Activated naive CD4-positive, alpha-beta T cell treated with anti-CD3 and anti-CD28 coated beads, Interleukin-2, amount 50 U/mL, for 72 hours (primary cell): ENCODE results near the gene SIRPA. TPM values are rescaled to one million over a fixed set of nuclear protein-coding genes. Genes with fewer than 3 reads are reported as not detected.

Experiments
- ATAC-seq, 2 donors: fragments of 150-1000 bp; cut with Tn5 transposase; 2 replicates each; pipeline ENCODE4 v1.10.0; 2021; ENCODE audit warnings: mild to moderate bottlenecking in 2 of 2, moderate library complexity in 2 of 2
- DNase-seq, 2 donors: peaks; one replicate each; pipeline ENCODE4 v3.0.0; 2021 to 2022; ENCODE audit warnings: low spot score in 2 of 2
- H3K27ac Mint-ChIP-seq, 2 donors: one replicate each; pipeline ENCODE4 v1.8.0; 2022; ENCODE audit warnings: mild to moderate bottlenecking in 2 of 2, mixed read lengths in 2 of 2
- H3K36me3 Mint-ChIP-seq, 2 donors: one replicate each; pipeline ENCODE4 v1.8.0; 2022; ENCODE audit warnings: mixed read lengths in 2 of 2
- H3K9me3 Mint-ChIP-seq, 2 donors: one replicate each; pipeline ENCODE4 v1.8.0; 2022; ENCODE audit warnings: mixed read lengths in 2 of 2
- total RNA-seq, 2 donors: library from RNA; stranded (reverse); gene quantifications; one replicate each; pipeline ENCODE4 v1.2.3, GENCODE V29; 2022

Gene SIRPA
- total RNA-seq, 2 donors from 2014 or later, result 0.12 TPM; not detected in 1

DNA sequence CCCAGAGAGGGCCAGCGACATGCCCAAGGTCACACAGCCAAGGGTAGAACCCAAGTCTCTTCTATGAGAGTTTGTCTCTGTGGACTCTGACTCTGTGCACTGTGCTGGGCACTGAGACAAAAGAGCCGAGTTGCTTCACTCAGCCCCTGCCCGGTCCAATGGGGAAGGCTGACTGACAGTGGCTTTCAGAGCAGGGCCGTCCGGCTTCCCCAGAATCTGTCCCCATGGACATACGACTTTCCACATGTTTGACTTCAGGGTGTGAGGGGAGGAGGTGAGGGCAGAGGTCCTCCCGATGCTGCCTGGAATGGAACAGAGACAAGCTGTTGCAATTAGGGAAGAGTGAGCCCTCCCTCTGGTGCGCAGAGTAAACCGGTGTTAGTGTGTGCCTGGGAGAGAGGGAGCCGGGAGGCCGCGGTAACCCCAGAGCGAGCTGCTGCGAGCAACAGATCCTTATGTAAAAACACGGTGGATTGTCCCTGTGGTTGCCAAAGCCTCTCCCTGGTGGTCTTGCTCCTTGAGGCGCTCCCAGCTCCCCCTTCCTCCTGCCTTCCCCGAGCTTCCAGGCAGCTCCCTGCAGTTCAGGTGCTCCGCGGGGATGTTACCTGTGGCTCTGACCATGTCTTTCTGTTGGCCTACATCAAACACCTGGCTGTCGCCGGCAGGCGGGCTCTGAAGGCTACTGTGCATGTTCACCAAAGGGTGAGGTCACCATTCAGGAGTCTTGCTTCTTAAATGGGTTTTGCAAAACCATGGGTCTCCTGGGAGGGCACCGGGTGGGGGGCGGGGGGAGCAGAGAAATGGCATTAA lies 672 bp downstream of the SIRPA start:
- DNase-seq (no peak), ATAC-seq (peak in 1 of 2 donors; percentile 9)
- Mint-ChIP-seq H3K27ac (no peak overlapping the region), H3K9me3 (no peaks in the 10 kb centered on the region), H3K36me3 (no peaks in the 10 kb centered on the region)

DNA sequence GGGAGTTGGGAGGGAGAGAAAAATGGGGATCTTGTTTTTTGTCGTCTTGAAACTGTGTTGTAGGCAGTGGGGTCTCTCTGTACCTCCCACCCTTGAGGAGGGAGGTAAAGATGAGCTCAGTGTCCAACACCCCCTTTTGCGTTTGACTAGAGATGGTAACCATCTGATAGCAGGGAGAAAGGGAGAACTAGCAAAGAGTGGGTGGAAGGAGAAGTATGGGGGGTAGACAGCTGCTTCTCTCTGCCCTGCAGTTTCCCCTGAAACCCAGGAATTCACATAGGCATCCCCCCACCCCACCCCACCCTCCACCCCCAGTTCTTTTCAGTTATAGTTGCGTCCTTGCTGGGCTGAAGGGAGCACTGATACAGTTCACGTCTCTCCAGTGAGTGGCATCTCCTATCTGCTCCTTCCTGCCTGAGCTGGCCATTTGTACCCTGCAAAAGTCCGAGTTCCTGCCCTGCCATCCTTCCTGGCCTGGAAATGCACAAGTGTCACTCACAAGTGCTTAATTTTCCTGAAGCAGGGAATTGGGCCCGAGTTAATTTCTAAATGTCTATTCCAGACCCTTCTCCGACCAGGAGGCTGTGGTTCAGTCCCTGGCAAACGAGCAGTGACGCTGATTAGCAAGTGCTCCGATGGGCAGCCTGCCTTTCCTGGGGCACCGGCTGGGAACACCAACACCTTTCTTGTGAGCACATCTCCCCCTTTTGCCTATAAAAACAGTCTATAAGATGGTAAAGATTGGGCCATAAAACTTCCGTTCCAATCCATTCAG lies 1.5 kb downstream of the SIRPA start:
- no peak for DNase-seq
- no peaks in the 10 kb centered on the region for H3K9me3 Mint-ChIP-seq
- H3K36me3 Mint-ChIP-seq, result no peaks in the 10 kb centered on the region
- no peak for ATAC-seq
- H3K27ac Mint-ChIP-seq, result no peak overlapping the region

DNA sequence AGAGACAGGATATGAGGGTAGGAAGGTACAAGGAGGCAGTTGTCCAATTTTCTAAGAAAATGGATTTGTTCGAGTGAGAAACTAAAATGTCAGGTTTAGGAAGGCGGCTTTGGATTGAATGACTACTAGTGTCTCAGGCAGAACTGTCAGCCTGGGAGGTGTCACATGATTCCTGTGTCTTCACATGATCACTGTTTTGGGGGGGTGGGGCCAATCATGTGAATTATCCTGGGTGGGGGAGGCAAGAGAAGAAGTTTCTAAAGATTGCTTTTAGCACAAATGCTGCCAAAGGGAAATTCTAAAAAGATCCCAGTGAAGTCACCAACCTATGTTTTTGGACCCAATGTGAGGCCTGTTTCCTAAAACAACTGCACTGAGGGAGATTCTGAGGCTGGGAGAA lies 2.3 kb downstream of the SIRPA start:
- no peak for ATAC-seq
- Mint-ChIP-seq H3K27ac (no peak overlapping the region), H3K9me3 (no peaks in the 10 kb centered on the region), H3K36me3 (no peaks in the 10 kb centered on the region)
- DNase-seq, result no peak

DNA sequence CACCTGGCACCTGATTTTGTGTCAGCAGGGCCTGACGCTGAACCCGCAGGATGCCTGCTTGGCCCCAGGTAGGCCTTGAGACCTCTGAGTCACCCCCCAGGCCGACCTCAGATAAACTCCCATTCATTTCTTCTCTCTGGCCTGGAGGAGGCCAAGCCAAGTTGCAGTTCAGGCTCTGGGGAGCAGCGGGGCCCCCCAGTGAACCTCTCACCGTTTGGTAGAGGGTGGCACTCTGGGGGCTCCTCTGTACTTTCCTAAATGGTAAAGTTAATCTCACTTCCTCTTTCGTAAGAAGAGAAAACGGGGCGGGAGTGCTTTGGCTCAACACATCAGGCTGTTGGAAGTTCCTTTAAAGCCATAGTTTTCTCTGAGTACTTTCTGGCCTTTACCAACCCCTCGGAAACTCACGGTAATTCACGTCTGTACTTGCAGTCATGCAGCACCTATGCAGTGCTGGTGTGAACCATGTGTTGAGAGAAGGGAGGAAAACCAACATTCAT lies 2.8 kb downstream of the SIRPA start:
- no peak for DNase-seq
- no peaks in the 10 kb centered on the region for H3K9me3 Mint-ChIP-seq
- ATAC-seq, result no peak
- H3K27ac Mint-ChIP-seq, result no peak overlapping the region
- H3K36me3 Mint-ChIP-seq, result no peaks in the 10 kb centered on the region

DNA sequence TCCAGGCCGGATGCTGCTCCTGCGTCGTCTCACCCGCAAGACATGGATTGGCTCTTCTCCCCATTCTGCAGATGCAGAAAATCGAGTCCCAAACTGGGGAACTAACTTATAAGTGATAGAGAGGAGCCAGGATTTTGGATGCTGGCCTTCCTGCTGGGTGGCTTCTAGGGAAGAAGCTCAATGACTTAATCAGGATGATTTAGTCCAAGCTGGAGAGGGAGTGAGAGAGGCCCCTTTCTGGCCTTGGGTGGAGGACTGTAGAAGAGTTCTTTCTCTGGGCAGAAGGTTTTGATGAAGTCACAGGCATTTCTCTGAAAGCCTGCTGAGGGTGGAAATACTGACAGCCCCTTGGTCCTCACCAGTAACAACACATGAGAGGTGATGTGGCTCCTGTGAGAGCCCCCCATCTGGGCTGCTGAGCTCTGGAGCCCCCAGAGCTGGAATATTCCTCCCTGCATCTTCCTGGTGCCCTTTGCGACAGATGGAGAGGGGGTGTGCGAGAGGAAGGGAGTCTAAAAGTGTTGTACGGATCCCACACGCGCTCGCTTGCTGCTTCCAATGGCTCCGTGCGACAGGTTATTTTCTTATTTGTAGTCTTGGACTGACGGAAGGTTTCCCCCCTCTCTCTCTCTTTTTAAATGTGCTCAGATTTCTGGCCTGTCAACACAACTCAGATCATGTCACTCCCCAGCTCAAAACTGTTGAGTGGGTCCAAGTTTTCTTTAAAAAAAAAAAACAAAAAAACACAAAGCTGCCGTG lies 3.5 kb downstream of the SIRPA start:
- no peaks in the 10 kb centered on the region for H3K9me3 Mint-ChIP-seq

DNA sequence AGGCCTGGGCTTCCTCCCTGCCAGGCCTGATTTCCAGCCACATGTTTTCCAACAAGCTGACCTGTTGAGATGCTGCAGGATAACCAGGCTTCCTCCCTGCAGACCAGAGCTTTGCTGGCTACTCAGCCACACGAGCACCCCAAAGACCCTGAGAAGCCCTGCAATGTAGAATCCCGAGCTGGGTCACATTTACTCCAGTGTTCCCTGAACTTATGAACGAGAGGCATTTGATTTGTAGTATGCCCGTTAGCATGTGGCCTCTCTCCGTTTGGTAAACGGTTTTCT lies 4.0 kb downstream of the SIRPA start:
- ATAC-seq, result no peak
- no peaks in the 10 kb centered on the region for H3K9me3 Mint-ChIP-seq
- H3K27ac Mint-ChIP-seq, result no peak overlapping the region
- H3K36me3 Mint-ChIP-seq, result no peaks in the 10 kb centered on the region
- no peak for DNase-seq

More for the DNA sequence above, 3.5 kb downstream of the SIRPA start:
- Mint-ChIP-seq H3K36me3 (no peaks in the 10 kb centered on the region), H3K27ac (no peak overlapping the region)
- ATAC-seq (no peak), DNase-seq (no peak)

DNA sequence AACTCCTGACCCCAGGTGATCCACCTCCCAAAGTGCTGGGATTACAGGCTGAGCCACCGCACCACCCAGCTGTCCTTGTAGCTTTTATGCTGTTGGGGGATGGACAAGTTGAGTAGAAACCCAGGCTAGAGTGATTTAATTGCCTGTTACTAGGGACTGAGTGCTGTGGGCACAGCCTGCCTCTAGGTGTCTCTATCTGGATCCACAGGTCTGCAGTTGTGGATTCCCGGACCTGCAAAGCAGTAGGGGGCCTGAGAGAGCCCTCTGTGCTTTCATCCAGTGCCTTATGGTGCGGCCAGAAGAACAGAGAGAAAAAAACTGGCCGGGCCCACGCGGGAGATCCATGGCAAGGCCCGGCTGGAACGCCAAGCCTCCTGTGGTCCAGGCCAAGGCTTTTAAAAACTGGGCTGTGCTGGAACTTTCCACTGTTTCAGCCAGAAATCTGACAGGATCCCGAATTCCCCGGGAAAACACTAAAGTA lies 5.2 kb downstream of the SIRPA start:
- Mint-ChIP-seq H3K36me3 (no peaks in the 10 kb centered on the region), H3K27ac (no peak overlapping the region), H3K9me3 (no peaks in the 10 kb centered on the region)
- ATAC-seq, result peak in 1 of 2 donors; percentile 55
- DNase-seq, result no peak

DNA sequence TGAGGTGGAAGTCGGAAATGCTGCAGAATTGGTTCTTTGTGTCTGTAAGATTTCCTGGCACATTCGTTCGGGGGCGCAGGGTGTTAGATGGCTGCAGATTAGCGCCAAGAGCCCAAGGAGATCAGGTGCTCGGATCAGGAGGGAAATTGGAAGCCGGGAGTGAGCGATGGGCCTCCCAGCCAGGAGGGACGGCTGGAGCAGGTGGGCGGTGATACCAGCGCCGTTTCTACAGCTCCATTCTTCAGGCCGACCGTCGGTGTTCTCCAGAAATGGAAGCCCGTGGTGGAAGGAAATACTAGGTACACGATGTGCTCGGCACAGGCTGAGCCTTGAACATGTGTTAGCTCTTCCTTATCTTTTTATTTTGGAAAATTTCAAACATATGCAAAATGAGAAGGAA lies 6.5 kb downstream of the SIRPA start:
- DNase-seq, result no peak
- Mint-ChIP-seq H3K36me3 (no peaks in the 10 kb centered on the region), H3K9me3 (no peaks in the 10 kb centered on the region), H3K27ac (no peak overlapping the region)
- ATAC-seq, result no peak

DNA sequence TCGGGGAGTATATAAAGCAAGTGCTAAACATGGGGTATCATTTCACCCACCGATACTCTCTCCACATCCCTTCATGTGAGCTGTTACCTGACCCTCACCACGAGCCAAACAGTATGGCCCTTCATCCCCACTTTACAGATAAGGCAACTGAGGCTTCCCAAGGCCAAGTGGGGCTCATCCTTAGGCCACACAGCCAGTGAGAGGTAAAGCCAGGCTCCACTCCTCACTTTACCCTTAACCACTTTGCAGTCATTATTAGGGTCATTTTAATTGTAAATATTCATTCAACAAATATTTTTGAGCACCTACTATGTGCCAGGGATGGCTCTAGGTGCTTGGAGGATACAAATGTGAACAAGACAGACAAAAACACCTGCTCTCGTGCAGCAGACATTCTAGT lies 7.0 kb downstream of the SIRPA start:
- no peak for DNase-seq
- ATAC-seq, result no peak
- H3K9me3 Mint-ChIP-seq, result no peaks in the 10 kb centered on the region
- H3K27ac Mint-ChIP-seq, result no peak overlapping the region
- H3K36me3 Mint-ChIP-seq, result no peaks in the 10 kb centered on the region

DNA sequence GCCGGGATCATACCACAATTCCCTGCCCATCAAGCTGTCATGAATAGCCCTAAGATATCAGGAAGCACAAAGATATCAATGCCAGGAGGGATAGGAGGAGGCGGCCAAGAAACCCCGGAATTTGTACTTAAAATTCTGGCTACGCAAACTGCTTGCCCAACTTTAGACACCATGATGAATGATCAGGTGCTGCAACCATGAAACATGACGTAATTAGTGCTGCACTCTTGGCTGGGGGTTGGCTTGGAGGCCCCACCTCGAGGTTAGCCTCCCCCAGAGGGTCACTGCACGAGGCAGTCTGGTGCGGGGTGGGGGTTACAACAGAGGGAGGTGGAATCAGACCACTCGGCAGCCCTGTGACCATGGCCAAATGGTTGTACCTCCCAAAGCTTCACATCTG lies 8.9 kb downstream of the SIRPA start:
- no peak for DNase-seq
- no peaks in the 10 kb centered on the region for H3K9me3 Mint-ChIP-seq
- H3K36me3 Mint-ChIP-seq, result no peaks in the 10 kb centered on the region
- no peak for ATAC-seq
- H3K27ac Mint-ChIP-seq, result no peak overlapping the region

DNA sequence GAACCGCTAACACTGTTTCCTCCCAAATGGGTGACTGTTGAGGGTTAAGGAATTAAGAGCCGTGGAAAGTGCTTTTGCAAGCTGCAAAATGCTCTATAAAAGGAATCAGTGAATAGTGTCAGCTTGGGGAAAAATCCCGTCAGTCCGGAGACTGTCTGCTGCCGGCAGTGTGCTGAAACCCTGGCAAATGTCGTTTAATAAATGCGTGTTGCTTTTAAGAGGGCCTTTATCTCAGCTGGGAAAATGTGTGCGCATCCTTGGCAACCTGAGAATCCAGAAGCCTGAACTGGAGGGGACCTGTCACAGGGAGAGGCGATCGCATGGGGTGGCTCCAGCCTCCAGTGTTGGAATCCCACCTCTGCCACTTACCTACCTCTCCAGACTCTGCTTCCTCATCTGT lies 9.8 kb downstream of the SIRPA start:
- no peaks in the 10 kb centered on the region for H3K9me3 Mint-ChIP-seq
- H3K36me3 Mint-ChIP-seq, result no peaks in the 10 kb centered on the region
- no peak overlapping the region for H3K27ac Mint-ChIP-seq
- DNase-seq, result no peak
- ATAC-seq, result no peak

DNA sequence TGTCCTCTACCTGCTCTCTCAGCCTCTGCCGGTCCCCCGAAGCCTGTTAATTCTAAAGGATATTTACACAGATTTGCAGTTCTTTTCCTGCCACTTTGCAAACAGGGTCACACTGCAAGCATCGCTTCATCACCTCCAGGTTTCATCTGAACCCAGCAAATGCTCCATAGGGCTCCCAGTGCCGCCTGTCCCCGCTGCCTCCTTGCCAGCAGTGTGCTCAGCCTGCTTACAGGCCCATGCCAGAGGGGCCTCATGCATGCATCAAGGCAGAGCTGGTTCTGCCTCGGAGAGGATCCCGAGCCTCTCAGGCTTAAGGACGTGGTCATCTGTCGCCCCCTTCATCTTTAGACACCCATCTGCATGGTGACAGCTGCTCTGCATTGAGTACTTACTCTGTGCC lies 10.5 kb downstream of the SIRPA start:
- DNase-seq (no peak), ATAC-seq (no peak)
- Mint-ChIP-seq H3K27ac (no peak overlapping the region), H3K36me3 (no peaks in the 10 kb centered on the region), H3K9me3 (no peaks in the 10 kb centered on the region)

DNA sequence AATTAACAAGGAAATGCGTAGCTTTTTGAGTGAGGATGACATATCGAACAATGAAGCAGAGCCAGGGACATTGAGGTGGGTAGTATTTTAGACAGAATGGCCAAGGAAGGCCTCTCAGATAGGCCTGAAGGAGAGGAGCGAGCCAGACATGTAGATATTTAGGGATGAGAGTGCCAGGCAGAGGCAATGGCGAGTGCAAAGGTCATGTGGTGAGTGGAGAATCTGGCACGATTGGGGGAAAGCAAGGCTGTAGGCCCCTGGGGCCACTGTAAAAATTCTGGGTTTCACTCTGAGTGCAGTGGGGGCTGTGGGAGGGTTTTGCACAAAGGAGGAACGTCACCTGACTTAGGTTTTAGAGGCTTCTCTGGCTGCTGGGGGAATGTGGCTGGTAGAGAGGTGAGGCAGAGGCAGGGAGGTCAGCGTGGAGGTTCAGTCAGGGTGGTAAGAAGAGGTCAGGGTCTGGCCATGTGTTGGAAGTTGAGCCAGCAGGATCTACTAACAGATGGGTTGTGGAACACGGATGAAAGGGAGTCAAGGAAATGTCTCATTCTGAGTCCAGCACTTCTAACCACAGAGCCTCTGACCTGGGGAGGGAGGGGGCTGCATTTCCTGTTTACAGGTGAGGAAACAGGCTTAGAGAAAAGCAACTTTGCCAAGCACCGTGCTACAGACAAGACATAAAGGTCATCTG lies 11.3 kb downstream of the SIRPA start:
- H3K27ac Mint-ChIP-seq, result peak overlapping the region in 1 of 2 donors; percentile 12
- no peaks in the 10 kb centered on the region for H3K36me3 Mint-ChIP-seq
- H3K9me3 Mint-ChIP-seq, result no peaks in the 10 kb centered on the region
- DNase-seq, result no peak
- no peak for ATAC-seq

DNA sequence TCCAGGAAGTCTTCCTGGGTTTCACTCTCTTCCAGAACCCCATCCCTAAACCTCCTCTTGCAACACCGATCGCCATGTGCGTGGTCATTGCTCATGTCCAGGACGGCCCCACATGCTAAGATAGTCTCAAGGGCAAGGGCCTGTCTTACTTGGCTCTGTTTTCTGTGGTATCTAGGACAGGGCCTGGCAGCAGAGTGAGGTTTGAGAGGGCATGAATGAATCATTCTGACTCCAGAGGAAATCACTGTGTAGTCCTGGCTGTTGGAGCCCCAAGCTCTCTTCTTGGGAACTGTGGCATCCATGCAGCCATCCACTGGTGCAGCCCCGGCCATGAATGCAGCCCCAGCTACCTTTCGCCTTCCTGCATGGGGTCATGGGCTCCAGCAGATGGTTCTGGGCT lies 12.4 kb downstream of the SIRPA start:
- no peaks in the 10 kb centered on the region for H3K36me3 Mint-ChIP-seq
- no peaks in the 10 kb centered on the region for H3K9me3 Mint-ChIP-seq
- no peak overlapping the region for H3K27ac Mint-ChIP-seq
- ATAC-seq, result no peak
- no peak for DNase-seq

DNA sequence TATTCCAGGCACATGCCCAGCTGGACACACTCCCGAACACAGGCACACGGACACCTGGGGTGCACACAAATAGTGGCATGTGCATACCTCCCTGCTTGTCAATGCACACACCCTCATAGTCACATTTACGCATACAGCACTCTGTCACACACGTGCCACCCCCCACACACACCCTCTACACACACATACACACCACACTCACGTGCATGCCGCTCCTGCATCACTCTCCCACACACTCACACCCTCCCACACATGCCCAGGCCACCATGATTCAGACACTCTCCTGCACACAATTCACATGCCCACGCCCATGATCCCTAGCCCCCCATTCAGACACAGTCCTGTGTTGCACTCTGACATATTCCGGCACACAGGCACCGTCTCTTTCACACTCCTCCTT lies 13.0 kb downstream of the SIRPA start:
- H3K27ac Mint-ChIP-seq, result no peak overlapping the region
- no peak for ATAC-seq
- no peaks in the 10 kb centered on the region for H3K9me3 Mint-ChIP-seq
- H3K36me3 Mint-ChIP-seq, result no peaks in the 10 kb centered on the region
- DNase-seq, result no peak

DNA sequence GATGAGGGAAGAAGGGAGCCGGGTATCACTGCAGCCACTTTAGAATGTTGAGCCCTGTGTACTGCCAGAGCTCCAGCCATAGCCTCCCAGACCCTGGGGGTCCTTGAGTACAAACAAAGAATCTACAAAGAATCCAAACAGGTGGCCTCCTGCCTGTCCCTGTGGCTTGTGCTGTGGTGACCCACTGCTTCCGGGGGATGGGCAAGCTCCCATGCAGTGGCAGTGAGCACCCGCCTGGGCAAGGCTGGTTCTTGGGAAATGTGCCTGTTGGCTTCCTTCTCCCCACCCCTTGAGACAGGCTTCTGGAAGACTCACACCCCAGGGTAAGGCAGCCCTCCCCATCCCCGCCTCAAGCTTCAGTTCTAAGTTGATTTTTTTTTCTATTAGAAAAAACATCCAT lies 13.9 kb downstream of the SIRPA start:
- DNase-seq (no peak), ATAC-seq (no peak)
- Mint-ChIP-seq H3K9me3 (no peaks in the 10 kb centered on the region), H3K36me3 (no peaks in the 10 kb centered on the region), H3K27ac (no peak overlapping the region)

DNA sequence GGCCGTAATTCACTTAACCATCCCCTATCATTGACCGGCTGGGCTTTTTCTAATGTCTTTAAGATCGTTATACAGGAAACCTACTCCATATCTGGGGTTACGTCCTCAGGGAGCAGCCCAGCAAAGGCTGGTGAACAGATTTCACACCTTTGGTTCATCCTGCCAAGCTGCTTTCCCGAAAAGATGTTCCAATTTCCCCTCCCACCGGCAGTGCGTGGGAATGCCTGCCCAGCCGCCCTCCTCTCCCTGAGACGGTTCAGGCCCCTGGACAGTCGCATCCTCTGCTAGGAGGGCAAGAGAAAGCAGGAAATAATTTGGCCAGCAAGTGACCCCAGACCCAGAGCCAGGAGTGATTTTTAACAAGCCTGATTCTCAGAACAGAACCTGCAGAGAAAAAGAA lies 16.3 kb downstream of the SIRPA start:
- Mint-ChIP-seq H3K27ac (no peak overlapping the region), H3K36me3 (no peaks in the 10 kb centered on the region), H3K9me3 (no peaks in the 10 kb centered on the region)
- DNase-seq (no peak), ATAC-seq (no peak)
